NCI-H2227 (cell line): ENCODE results near the gene FAM3A.

Experiments
- DNase-seq: peaks from one replicate; lab custom pipeline; 2025; ENCODE audit not compliant: unreplicated experiment; lab: John Stamatoyannopoulos, UW

FAM3A gene

GRCh38 chrX:154481911-154482601 is 34.0 kb downstream of the FAM3A start:
- no peak for DNase-seq

GRCh38 chrX:154481195-154481594 is 34.8 kb downstream of the FAM3A start:
- DNase-seq, result no peak

GRCh38 chrX:154478728-154479622 is 37.1 kb downstream of the FAM3A start, which contains the start of gene LAGE3:
Gene LAGE3, minus strand, starts transcription at chrX:154479281. Its CDS starts 366 bp downstream, at chrX:154478915.
- peak; percentile 94 for DNase-seq

- no peak for DNase-seq
Observed at GRCh38 chrX:154477891-154478477, 38.0 kb downstream of the FAM3A start.

- DNase-seq, result no peak
Observed at GRCh38 chrX:154476821-154477220, 39.2 kb downstream of the FAM3A start.

GRCh38 chrX:154473683-154474082 is 42.3 kb downstream of the FAM3A start:
- no peak for DNase-seq

- DNase-seq, result no peak
Observed at GRCh38 chrX:154472685-154473632, 43.1 kb downstream of the FAM3A start.

- no peak for DNase-seq
Observed at GRCh38 chrX:154471839-154472684, 44.0 kb downstream of the FAM3A start.

- DNase-seq, result no peak
Observed at GRCh38 chrX:154470914-154471568, 45.0 kb downstream of the FAM3A start.

- DNase-seq, result no peak
Observed at GRCh38 chrX:154470434-154470833, 45.6 kb downstream of the FAM3A start.

GRCh38 chrX:154469880-154470279 is 46.2 kb downstream of the FAM3A start:
- DNase-seq, result no peak

- DNase-seq, result no peak
Observed at GRCh38 chrX:154469114-154469513, 46.9 kb downstream of the FAM3A start.

- DNase-seq, result no peak
Observed at GRCh38 chrX:154468217-154468616, 47.8 kb downstream of the FAM3A start.

- DNase-seq, result no peak
Observed at GRCh38 chrX:154467556-154467955, 48.5 kb downstream of the FAM3A start.

GRCh38 chrX:154466907-154467306 is 49.1 kb downstream of the FAM3A start:
- no peak for DNase-seq

GRCh38 chrX:154466036-154466435 is 50.0 kb downstream of the FAM3A start:
- no peak for DNase-seq

- no peak for DNase-seq
Observed at GRCh38 chrX:154465601-154466000, 50.4 kb downstream of the FAM3A start.

GRCh38 chrX:154464806-154465365 is 51.1 kb downstream of the FAM3A start:
- no peak for DNase-seq
